GM19238 (cell line): ENCODE data around the gene IKZF2.

Source experiments
- DNase-seq: peaks from one replicate; pipeline ENCODE4 v3.0.0; 2011; ENCODE audit warnings: low spot score; ENCODE audit not compliant: insufficient read length

IKZF2 gene

GRCh38 chr2:212959471-212960117, 191.8 kb downstream of the IKZF2 start:
- DNase-seq = no peak

GRCh38 chr2:212958757-212959295, 192.6 kb downstream of the IKZF2 start:
- no peak for DNase-seq

- no peak for DNase-seq
These were observed 193.3 kb downstream of the IKZF2 start for GRCh38 chr2:212958133-212958532.

- no peak for DNase-seq
These were observed 193.8 kb downstream of the IKZF2 start for GRCh38 chr2:212957624-212958023.

GRCh38 chr2:212956665-212957607, 194.5 kb downstream of the IKZF2 start:
- no peak for DNase-seq

GRCh38 chr2:212953170-212953920, 198.1 kb downstream of the IKZF2 start:
- no peak for DNase-seq

GRCh38 chr2:212949786-212950185, 201.6 kb downstream of the IKZF2 start:
- DNase-seq = no peak
